IPS DF 6.9 (cell line): ENCODE measurements around the gene BTN3A1.
"Not testable (repeated sequence)": the region's sequence is repeated elsewhere in the genome, so short reads cannot be mapped to it uniquely, and the experiment has no call there.

Experiments used
- DNase-seq: peaks from one replicate; pipeline ENCODE4 v3.0.0-alpha.2; 2013; ENCODE audit warnings: low read depth, low spot score
- H3K27ac ChIP-seq: one replicate; pipeline ENCODE4 v1.5.1; 2013; ENCODE audit warnings: low read length, control low read depth
- H3K27me3 ChIP-seq: 2 replicates; pipeline ENCODE4 v1.6.1; 2013; ENCODE audit warnings: mild to moderate bottlenecking, low read length; ENCODE audit not compliant: control insufficient read depth, insufficient read depth
- H3K36me3 ChIP-seq: 2 replicates; pipeline ENCODE4 v1.6.1; 2013; ENCODE audit warnings: low read length; ENCODE audit not compliant: control insufficient read depth, insufficient read depth
- H3K4me1 ChIP-seq: 2 replicates; pipeline ENCODE4 v1.6.1; 2013; ENCODE audit warnings: low read length; ENCODE audit not compliant: control insufficient read depth, insufficient read depth
- H3K4me3 ChIP-seq: 2 replicates; pipeline ENCODE4 v1.5.1; 2013; ENCODE audit warnings: mild to moderate bottlenecking, low read length
- H3K9me3 ChIP-seq: 2 replicates; pipeline ENCODE4 v1.6.1; 2013; ENCODE audit warnings: low read length, inconsistent platforms; ENCODE audit not compliant: control insufficient read depth, insufficient read depth
- WGBS: extraction: QIAGEN DNeasy Blood & Tissue Kit; methylation state at CpG from one replicate; pipeline ENCODE4 v1.1.7; 2013; ENCODE audit warnings: mixed read lengths, missing lambda C conversion rate; ENCODE audit not compliant: insufficient read length, insufficient coverage; 5-methylcytosine and 5-hydroxymethylcytosine counted together

BTN3A1 gene

GRCh38 chr6:26362836-26363220, 39.2 kb upstream of the BTN3A1 start:
- no peaks in the 10 kb centered on the region for H3K36me3 ChIP-seq
- no peak for DNase-seq
- no peaks in the 10 kb centered on the region for H3K4me1 ChIP-seq
- H3K9me3 ChIP-seq = no peaks in the 10 kb centered on the region
- no CpG with 5 or more reads among the region's 3 CpGs for WGBS
- H3K27ac ChIP-seq = no peak overlapping the region
- H3K27me3 ChIP-seq = no peaks in the 10 kb centered on the region
- H3K4me3 ChIP-seq = no peak overlapping the region

GRCh38 chr6:26363882-26364701, 38.0 kb upstream of the BTN3A1 start:
- Histone ChIP-seq H3K4me3 (no peak overlapping the region), H3K27ac (no peak overlapping the region), H3K9me3 (no peaks in the 10 kb centered on the region), H3K4me1 (no peaks in the 10 kb centered on the region), H3K27me3 (no peaks in the 10 kb centered on the region), H3K36me3 (no peaks in the 10 kb centered on the region)
- WGBS = no CpG with 5 or more reads among the region's 6 CpGs
- no peak for DNase-seq

GRCh38 chr6:26365633-26365995, 36.5 kb upstream of the BTN3A1 start:
- Histone ChIP-seq H3K9me3 (no peaks in the 10 kb centered on the region), H3K4me3 (peak overlapping the region; percentile 62; the same call in 1 of the 2 replicates), H3K36me3 (no peaks in the 10 kb centered on the region), H3K27me3 (no peaks in the 10 kb centered on the region), H3K4me1 (no peaks in the 10 kb centered on the region), H3K27ac (no peak overlapping the region)
- DNase-seq = no peak
- WGBS = no CpG with 5 or more reads among the region's 1 CpG

- no peaks in the 10 kb centered on the region for H3K4me1 ChIP-seq
- no peak for DNase-seq
- WGBS = no CpG with 5 or more reads among the region's 1 CpG
- no peaks in the 10 kb centered on the region for H3K9me3 ChIP-seq
- no peaks in the 10 kb centered on the region for H3K36me3 ChIP-seq
- H3K27me3 ChIP-seq = no peaks in the 10 kb centered on the region
- H3K27ac ChIP-seq = no peak overlapping the region
- no peak overlapping the region for H3K4me3 ChIP-seq
Observed at GRCh38 chr6:26366504-26366903, 35.6 kb upstream of the BTN3A1 start.

GRCh38 chr6:26367114-26367513, 35.0 kb upstream of the BTN3A1 start:
- Histone ChIP-seq H3K36me3 (no peaks in the 10 kb centered on the region), H3K4me3 (no peak overlapping the region), H3K4me1 (no peaks in the 10 kb centered on the region), H3K27ac (no peak overlapping the region), H3K9me3 (no peaks in the 10 kb centered on the region), H3K27me3 (no peaks in the 10 kb centered on the region)
- WGBS = no CpG with 5 or more reads among the region's 3 CpGs
- DNase-seq = no peak

GRCh38 chr6:26371813-26372212, 30.3 kb upstream of the BTN3A1 start:
- H3K36me3 ChIP-seq, H3K4me1 ChIP-seq, DNase-seq, H3K27ac ChIP-seq, H3K4me3 ChIP-seq, H3K27me3 ChIP-seq, H3K9me3 ChIP-seq: not testable (repeated sequence)
- WGBS = no CpG with 5 or more reads among the region's 4 CpGs

GRCh38 chr6:26372308-26373144, 29.5 kb upstream of the BTN3A1 start:
- no peaks in the 10 kb centered on the region for H3K36me3 ChIP-seq
- DNase-seq = no peak

GRCh38 chr6:26375270-26375669, 26.8 kb upstream of the BTN3A1 start:
- H3K4me1 ChIP-seq = no peaks in the 10 kb centered on the region
- no peaks in the 10 kb centered on the region for H3K9me3 ChIP-seq
- H3K27me3 ChIP-seq = no peaks in the 10 kb centered on the region
- no CpG with 5 or more reads among the region's 3 CpGs for WGBS
- H3K36me3 ChIP-seq = no peaks in the 10 kb centered on the region
- no peak for DNase-seq
- no peak overlapping the region for H3K4me3 ChIP-seq
- no peak overlapping the region for H3K27ac ChIP-seq

More at GRCh38 chr6:26372308-26373144, 29.5 kb upstream of the BTN3A1 start:
- Histone ChIP-seq H3K27me3 (no peaks in the 10 kb centered on the region), H3K27ac (no peak overlapping the region), H3K9me3 (no peaks in the 10 kb centered on the region), H3K4me3 (no peak overlapping the region), H3K4me1 (no peaks in the 10 kb centered on the region)
- 100% methylated on average over 2 of the region's 12 CpGs for WGBS

- H3K36me3 ChIP-seq = no peaks in the 10 kb centered on the region
- WGBS = no CpG with 5 or more reads among the region's 3 CpGs
- H3K27ac ChIP-seq = no peak overlapping the region
- H3K27me3 ChIP-seq = no peaks in the 10 kb centered on the region
- no peak overlapping the region for H3K4me3 ChIP-seq
- H3K9me3 ChIP-seq = no peaks in the 10 kb centered on the region
- peaks cover 3% of the 10 kb centered on the region; the same call in 1 of the 2 replicates for H3K4me1 ChIP-seq
- no peak for DNase-seq
Observed at GRCh38 chr6:26377719-26378118, 24.4 kb upstream of the BTN3A1 start.

- H3K4me3 ChIP-seq, H3K27ac ChIP-seq, H3K4me1 ChIP-seq, H3K36me3 ChIP-seq, H3K9me3 ChIP-seq, DNase-seq, H3K27me3 ChIP-seq: not testable (repeated sequence)
Observed at GRCh38 chr6:26378143-26378542, 23.9 kb upstream of the BTN3A1 start.
